Fibroblast of lung (primary cell): Measurements from ENCODE around the gene MFN2. TPM values are rescaled to one million over a fixed set of nuclear protein-coding genes. Genes with fewer than 3 reads are reported as not detected.

Experiments
- DNase-seq, 2 donors: peaks; one replicate each; pipeline versions ENCODE4 v3.0.0 to v3.0.0-alpha.2; 2010; ENCODE audit warnings: low read depth in 2 of 2
- H2AFZ ChIP-seq: 2 replicates; pipeline ENCODE4 v1.5.1; 2012; ENCODE audit warnings: low read length, control low read depth, inconsistent platforms
- H3K27ac ChIP-seq: 2 replicates; pipeline ENCODE4 v1.5.1; 2011; ENCODE audit warnings: low read length, control low read depth; ENCODE audit not compliant: insufficient read depth
- H3K27me3 ChIP-seq: 2 replicates; pipeline ENCODE4 v1.5.1; 2011; ENCODE audit warnings: mild to moderate bottlenecking, low read length; ENCODE audit not compliant: control insufficient read depth, insufficient read depth
- H3K36me3 ChIP-seq: 2 replicates; pipeline ENCODE4 v1.5.1; 2011; ENCODE audit warnings: low read length; ENCODE audit not compliant: control insufficient read depth, insufficient read depth
- H3K4me1 ChIP-seq: 2 replicates; pipeline ENCODE4 v1.5.1; 2011; ENCODE audit warnings: low read length; ENCODE audit not compliant: control insufficient read depth, insufficient read depth; ENCODE audit errors: extremely low read depth
- H3K4me2 ChIP-seq: 2 replicates; pipeline ENCODE4 v1.5.1; 2011; ENCODE audit warnings: low read length, control low read depth; ENCODE audit not compliant: insufficient read depth; ENCODE audit errors: extremely low read depth
- H3K4me3 ChIP-seq, 4 experiments: fragments of 200-600 bp in 1 of 4; sonication (generic) in 1 of 4; replicated peaks in 1 of 4; 2 replicates each; pipeline ENCODE4 v1.5.1; 2011 to 2016; ENCODE audit warnings: low read length in 4 of 4, low read depth in 3 of 4, mild to moderate bottlenecking in 3 of 4, control low read depth in 2 of 4, inconsistent platforms in 1 of 4, mixed read lengths in 1 of 4; ENCODE audit not compliant: insufficient read depth in 1 of 4; ENCODE audit errors: control extremely low read depth in 1 of 4
- H3K79me2 ChIP-seq: 2 replicates; pipeline ENCODE4 v1.5.1; 2012; ENCODE audit warnings: mild to moderate bottlenecking, low read length, inconsistent platforms; ENCODE audit not compliant: control insufficient read depth, insufficient read depth
- H3K9ac ChIP-seq: 2 replicates; pipeline ENCODE4 v1.5.1; 2011; ENCODE audit warnings: mild to moderate bottlenecking, low read length, control low read depth; ENCODE audit not compliant: insufficient read depth
- H3K9me3 ChIP-seq: 2 replicates; pipeline ENCODE4 v1.5.1; 2012; ENCODE audit warnings: low read depth, low read length; ENCODE audit not compliant: control insufficient read depth, insufficient read depth
- H4K20me1 ChIP-seq: 2 replicates; pipeline ENCODE4 v1.5.1; 2011; ENCODE audit warnings: low read length; ENCODE audit not compliant: control insufficient read depth, insufficient read depth; ENCODE audit errors: extremely low read depth
- EZH2 ChIP-seq: IDR thresholded peaks from 2 replicates; pipeline ENCODE4 v1.5.1; 2012; ENCODE audit warnings: low read length, control low read depth, mild to moderate bottlenecking; ENCODE audit errors: missing control alignments
- polyA plus RNA-seq, 2 donors: library from polyadenylated mRNA; depleted of rRNA in 1 of 2; stranded (reverse) in 1 of 2; unstranded in 1 of 2; fragments of >200 nt; gene quantifications; 2 replicates each; pipeline ENCODE4 v1.2.1, GENCODE V29; 2011 to 2012; ENCODE audit warnings: missing spikeins in 1 of 2
- total RNA-seq: library from RNA; depleted of rRNA; stranded (reverse); fragments of >200 nt; gene quantifications from 2 replicates; pipeline ENCODE4 v1.2.1, GENCODE V29; 2014
- TF ChIP-seq, protein P1 (sequence below), 2 donors: IDR thresholded peaks in 1 of 2; conservative IDR thresholded peaks in 1 of 2; 1 replicate in 1 of 2; 2 replicates in 1 of 2; pipeline ENCODE4 v1.5.1; 2011 to 2012; ENCODE audit warnings: low read length in 2 of 2, control low read depth in 1 of 2, inconsistent platforms in 1 of 2, low read depth in 1 of 2, mild to moderate bottlenecking in 1 of 2

The MFN2 gene
- total and polyA plus RNA-seq, 2 donors (not counting 1 experiment from before 2014, with no cell fraction given), result 50.6 to 52.5 TPM

- H3K4me3 ChIP-seq, result no peak overlapping the region
- H2AFZ ChIP-seq, result no peak overlapping the region
- H3K9me3 ChIP-seq, result no peaks in the 10 kb centered on the region
- TF ChIP-seq EZH2, result no peak
- TF ChIP-seq, protein P1, sequence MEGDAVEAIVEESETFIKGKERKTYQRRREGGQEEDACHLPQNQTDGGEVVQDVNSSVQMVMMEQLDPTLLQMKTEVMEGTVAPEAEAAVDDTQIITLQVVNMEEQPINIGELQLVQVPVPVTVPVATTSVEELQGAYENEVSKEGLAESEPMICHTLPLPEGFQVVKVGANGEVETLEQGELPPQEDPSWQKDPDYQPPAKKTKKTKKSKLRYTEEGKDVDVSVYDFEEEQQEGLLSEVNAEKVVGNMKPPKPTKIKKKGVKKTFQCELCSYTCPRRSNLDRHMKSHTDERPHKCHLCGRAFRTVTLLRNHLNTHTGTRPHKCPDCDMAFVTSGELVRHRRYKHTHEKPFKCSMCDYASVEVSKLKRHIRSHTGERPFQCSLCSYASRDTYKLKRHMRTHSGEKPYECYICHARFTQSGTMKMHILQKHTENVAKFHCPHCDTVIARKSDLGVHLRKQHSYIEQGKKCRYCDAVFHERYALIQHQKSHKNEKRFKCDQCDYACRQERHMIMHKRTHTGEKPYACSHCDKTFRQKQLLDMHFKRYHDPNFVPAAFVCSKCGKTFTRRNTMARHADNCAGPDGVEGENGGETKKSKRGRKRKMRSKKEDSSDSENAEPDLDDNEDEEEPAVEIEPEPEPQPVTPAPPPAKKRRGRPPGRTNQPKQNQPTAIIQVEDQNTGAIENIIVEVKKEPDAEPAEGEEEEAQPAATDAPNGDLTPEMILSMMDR (conservative IDR thresholded peaks at IDR 0.05 in 1 of 2, IDR thresholded peaks at IDR 0.05 in 1 of 2; ENCODE audit: low read depth in 1 of 2, low read length in 2 of 2), result no peak
- peaks cover 30% of the 10 kb centered on the region for H3K36me3 ChIP-seq
- H3K27me3 ChIP-seq, result no peaks in the 10 kb centered on the region
- DNase-seq, result no peak
- H3K4me1 ChIP-seq, result no peaks in the 10 kb centered on the region
- no peak overlapping the region for H3K4me2 ChIP-seq
- no peak overlapping the region for H3K27ac ChIP-seq
- H4K20me1 ChIP-seq, result no peaks in the 10 kb centered on the region
- H3K9ac ChIP-seq, result no peak overlapping the region
- H3K79me2 ChIP-seq, result no peaks in the 10 kb centered on the region
Observed at GRCh38 chr1:11960276-11960675, 20.0 kb upstream of the MFN2 start.

- Histone ChIP-seq H4K20me1 (no peaks in the 10 kb centered on the region), H3K36me3 (peaks cover 33% of the 10 kb centered on the region), H3K9me3 (no peaks in the 10 kb centered on the region), H3K27ac (no peak overlapping the region), H2AFZ (no peak overlapping the region), H3K4me3 (no peak overlapping the region), H3K9ac (no peak overlapping the region), H3K4me2 (no peak overlapping the region), H3K79me2 (no peaks in the 10 kb centered on the region), H3K4me1 (no peaks in the 10 kb centered on the region), H3K27me3 (no peaks in the 10 kb centered on the region)
- no peak for TF ChIP-seq EZH2
- TF ChIP-seq, protein P1 (conservative IDR thresholded peaks at IDR 0.05 in 1 of 2, IDR thresholded peaks at IDR 0.05 in 1 of 2; ENCODE audit: low read depth in 1 of 2, low read length in 2 of 2), result no peak
- DNase-seq, result no peak
Observed at GRCh38 chr1:11960715-11961114, 19.5 kb upstream of the MFN2 start.

GRCh38 chr1:11961230-11961629 is 19.0 kb upstream of the MFN2 start:
- Histone ChIP-seq H4K20me1 (no peaks in the 10 kb centered on the region), H3K4me2 (no peak overlapping the region), H3K9me3 (no peaks in the 10 kb centered on the region), H3K4me1 (no peaks in the 10 kb centered on the region), H2AFZ (no peak overlapping the region), H3K9ac (no peak overlapping the region), H3K36me3 (peaks cover 36% of the 10 kb centered on the region), H3K4me3 (no peak overlapping the region), H3K27me3 (no peaks in the 10 kb centered on the region), H3K27ac (no peak overlapping the region), H3K79me2 (no peaks in the 10 kb centered on the region)
- DNase-seq, result peak in 1 of 2 donors; percentile 37
- no peak for TF ChIP-seq EZH2
- TF ChIP-seq, protein P1 (conservative IDR thresholded peaks at IDR 0.05 in 1 of 2, IDR thresholded peaks at IDR 0.05 in 1 of 2; ENCODE audit: low read depth in 1 of 2, low read length in 2 of 2), result no peak
